Right atrium auricular region (tissue), 2 donors: ENCODE results near the gene AFDN. TPM values are rescaled to one million over a fixed set of nuclear protein-coding genes. Genes with fewer than 3 reads are reported as not detected.

Experiments used
- DNase-seq: peaks from one replicate; pipeline ENCODE4 v3.0.0-alpha.2; 2019; ENCODE audit warnings: low spot score
- H3K27ac ChIP-seq, 2 donors: fragments of 200-600 bp; sonication (generic); 1 replicate in 1 of 2; 2 replicates in 1 of 2; pipeline ENCODE4 v1.5.1; 2016 to 2019
- H3K27me3 ChIP-seq, 2 donors: fragments of 200-600 bp; sonication (generic); one replicate each; pipeline versions ENCODE4 v1.5.1 to v1.6.0; 2017 to 2019
- H3K36me3 ChIP-seq: fragments of 200-600 bp; sonication (generic); one replicate; pipeline ENCODE4 v1.5.1; 2016
- H3K4me1 ChIP-seq, 2 donors: fragments of 200-600 bp; sonication (generic); one replicate each; pipeline versions ENCODE4 v1.5.1 to v1.6.0; 2017 to 2019
- H3K4me3 ChIP-seq, 2 donors: fragments of 200-600 bp; sonication (generic); 1 replicate in 1 of 2; 2 replicates in 1 of 2; pipeline ENCODE4 v1.5.1; 2017 to 2019; ENCODE audit warnings: mild to moderate bottlenecking in 1 of 2, moderate library complexity in 1 of 2
- H3K9me3 ChIP-seq, 2 donors: fragments of 200-600 bp; sonication (generic); one replicate each; pipeline ENCODE4 v1.5.1; 2019
- CTCF ChIP-seq, 2 donors: fragments of 200-600 bp; sonication (generic); IDR thresholded peaks; one replicate each; pipeline ENCODE4 v1.5.1; 2019; ENCODE audit warnings: antibody characterized with exemption in 2 of 2
- total RNA-seq, 2 donors: library from RNA; depleted of rRNA; stranded (reverse); fragments of >200 nt; gene quantifications; one replicate each; pipeline ENCODE4 v1.1.0, GENCODE V29; 2016

The AFDN gene
- total RNA-seq, 2 donors from 2014 or later: 51.6 to 51.8 TPM

DNA sequence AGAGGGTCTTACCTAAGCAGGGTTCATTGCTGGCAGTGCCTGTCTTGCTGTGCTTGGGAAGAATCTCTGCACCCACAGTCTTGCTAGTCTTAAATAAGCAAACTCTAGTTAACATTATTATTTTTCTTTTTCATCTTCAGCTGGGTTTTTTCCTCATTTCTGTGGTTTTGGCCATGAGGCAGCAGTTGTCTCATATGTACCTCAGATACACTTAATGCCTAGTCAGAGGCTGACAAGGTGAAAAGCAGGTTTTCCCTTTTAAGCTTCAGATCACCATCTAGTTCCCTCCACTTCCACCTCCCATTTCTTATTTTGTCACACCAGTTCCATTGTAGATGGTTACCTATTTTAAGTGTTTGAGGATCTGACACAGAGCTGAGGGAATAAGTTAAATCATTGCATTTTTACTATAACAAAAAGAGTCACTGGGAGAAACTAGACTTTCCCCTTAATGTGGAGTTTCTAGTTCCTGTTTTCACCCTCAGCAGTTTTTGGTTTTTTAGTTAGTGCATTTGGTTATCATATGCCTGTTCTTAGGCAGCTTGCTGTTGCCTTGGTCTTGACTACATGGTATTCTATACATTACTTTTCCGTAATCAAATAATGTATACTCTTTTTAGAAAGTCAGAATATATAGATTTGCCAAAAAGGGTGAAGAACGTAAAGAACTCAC lies 46.0 kb downstream of the AFDN start:
- Histone ChIP-seq H3K36me3 (peaks cover 17% of the 10 kb centered on the region), H3K4me1 (no peaks in the 10 kb centered on the region), H3K9me3 (no peaks in the 10 kb centered on the region), H3K27ac (no peak overlapping the region), H3K4me3 (no peak overlapping the region), H3K27me3 (no peaks in the 10 kb centered on the region)
- TF ChIP-seq CTCF (IDR thresholded peaks at IDR 0.05): no peak
- no peak for DNase-seq

DNA sequence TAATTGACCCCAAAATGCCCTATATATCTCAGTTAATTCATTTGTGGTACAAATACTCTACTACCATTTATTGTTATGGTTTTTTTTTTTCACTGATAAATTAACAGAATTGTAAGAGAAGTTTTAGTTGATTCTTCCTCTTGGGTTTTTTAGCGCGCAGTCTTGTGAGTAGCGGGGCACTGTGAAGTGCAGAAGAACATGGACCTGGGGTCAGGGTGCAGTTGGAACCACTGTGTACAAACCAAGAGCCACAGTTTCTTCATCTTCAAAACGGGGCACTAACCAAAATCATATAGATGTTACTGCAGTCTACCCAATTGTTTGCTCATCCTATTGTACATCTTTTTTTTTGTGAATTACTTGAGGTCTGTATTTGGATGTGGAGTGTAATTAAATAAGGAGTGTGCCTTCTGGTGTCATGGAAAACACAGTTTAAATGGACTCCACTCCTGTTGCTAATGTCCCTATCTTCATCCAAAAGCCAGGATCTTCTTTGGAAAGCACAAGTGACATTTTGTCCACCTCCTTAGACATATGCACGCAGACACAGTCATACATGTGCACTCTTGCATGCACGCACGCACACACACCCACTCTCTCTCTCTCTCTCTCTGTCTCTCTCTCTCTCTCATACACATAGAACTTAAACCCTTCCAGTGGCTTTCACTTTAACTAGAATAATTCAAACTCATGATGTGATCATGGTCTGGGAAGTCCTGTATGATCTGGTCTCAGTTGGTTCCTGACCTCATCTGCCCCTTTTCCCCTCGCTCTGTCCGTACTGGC lies 51.5 kb downstream of the AFDN start:
- no peak overlapping the region for H3K4me3 ChIP-seq
- no peak for DNase-seq
- no peaks in the 10 kb centered on the region for H3K9me3 ChIP-seq
- H3K27ac ChIP-seq: no peak overlapping the region
- TF ChIP-seq CTCF (IDR thresholded peaks at IDR 0.05): no peak
- peaks cover 33% of the 10 kb centered on the region for H3K36me3 ChIP-seq
- no peaks in the 10 kb centered on the region for H3K4me1 ChIP-seq
- H3K27me3 ChIP-seq: no peaks in the 10 kb centered on the region

DNA sequence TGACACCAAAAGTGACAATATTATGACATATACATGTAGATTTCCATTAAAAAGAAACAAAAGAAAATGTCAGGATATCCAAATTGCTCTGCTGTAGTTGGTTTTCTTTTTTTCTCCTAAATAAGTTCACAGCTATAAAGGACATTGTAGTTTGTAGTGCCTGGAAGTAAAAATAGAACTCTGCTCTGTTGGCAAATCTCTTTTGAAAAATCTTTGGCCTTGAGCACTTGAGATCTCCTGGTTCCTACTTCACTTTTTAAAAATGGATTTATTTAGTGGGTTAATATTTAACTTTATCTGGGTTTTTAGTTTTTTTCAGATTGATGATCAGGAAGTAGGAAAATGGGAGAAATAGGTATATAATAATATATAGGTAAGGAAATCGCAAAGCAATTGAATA lies 52.9 kb downstream of the AFDN start:
- Histone ChIP-seq H3K27me3 (no peaks in the 10 kb centered on the region), H3K27ac (no peak overlapping the region), H3K36me3 (peaks cover 35% of the 10 kb centered on the region), H3K4me3 (no peak overlapping the region), H3K4me1 (no peaks in the 10 kb centered on the region), H3K9me3 (no peaks in the 10 kb centered on the region)
- no peak for TF ChIP-seq CTCF (IDR thresholded peaks at IDR 0.05)
- no peak for DNase-seq

- Histone ChIP-seq H3K36me3 (peaks cover 25% of the 10 kb centered on the region), H3K27ac (no peak overlapping the region), H3K4me1 (no peaks in the 10 kb centered on the region), H3K27me3 (no peaks in the 10 kb centered on the region), H3K4me3 (no peak overlapping the region), H3K9me3 (no peaks in the 10 kb centered on the region)
- DNase-seq: no peak
- no peak for TF ChIP-seq CTCF (IDR thresholded peaks at IDR 0.05)
Measured at GRCh38 chr6:167881327-167881726, 54.6 kb downstream of the AFDN start.

GRCh38 chr6:167882244-167882643 lies 55.5 kb downstream of the AFDN start:
- Histone ChIP-seq H3K27ac (no peak overlapping the region), H3K9me3 (no peaks in the 10 kb centered on the region), H3K4me1 (no peaks in the 10 kb centered on the region), H3K4me3 (no peak overlapping the region), H3K27me3 (no peaks in the 10 kb centered on the region), H3K36me3 (peaks cover 25% of the 10 kb centered on the region)
- no peak for DNase-seq
- no peak for TF ChIP-seq CTCF (IDR thresholded peaks at IDR 0.05)
